ENCODE results near the gene SLC12A8. TPM values are rescaled to one million over a fixed set of nuclear protein-coding genes. Genes with fewer than 3 reads are reported as not detected.
A peak's percentile ranks its signal among the peaks of the same experiment; 100 is the strongest.

Gene SLC12A8
- total and polyA plus RNA-seq, 2 donors from 2014 or later: 5.4 to 29.1 TPM

DNA sequence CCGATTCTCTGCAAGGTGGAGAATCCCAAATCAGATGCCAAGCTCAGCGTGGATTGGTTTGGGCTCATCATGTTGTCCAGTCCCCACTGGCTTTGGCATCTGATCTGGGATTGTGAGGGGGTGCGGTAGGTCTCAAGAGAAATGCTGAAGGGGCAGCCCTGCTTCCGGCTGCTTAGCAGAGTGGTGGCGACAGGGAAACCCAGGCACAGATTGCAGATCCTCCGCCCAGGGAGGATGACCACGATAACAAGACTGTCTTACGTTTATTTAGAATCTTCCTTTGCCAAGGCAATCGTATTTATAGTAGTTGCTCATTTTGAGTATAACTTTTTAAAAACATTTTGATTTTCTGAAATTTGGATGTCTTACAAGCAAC, 61.1 kb downstream of the SLC12A8 start:
- Histone ChIP-seq H3K9me3 (ENCODE audit: control insufficient read depth in 2 of 3, insufficient read depth in 1 of 3, low read length in 3 of 3) (no peaks in the 10 kb centered on the region), H3K4me3 (ENCODE audit: low read length in 3 of 3) (no peak overlapping the region), H3K36me3 (ENCODE audit: control insufficient read depth in 2 of 3, insufficient read depth in 3 of 3, low read length in 3 of 3) (no peaks in the 10 kb centered on the region), H3K4me1 (ENCODE audit: control insufficient read depth in 2 of 3, insufficient read depth in 2 of 3, low read depth in 1 of 3, low read length in 3 of 3) (no peaks in the 10 kb centered on the region), H3K9ac (ENCODE audit: low read length in 3 of 3) (no peak overlapping the region), H3K27ac (ENCODE audit: low read depth in 2 of 2, low read length in 2 of 2) (no peak overlapping the region), H3K27me3 (ENCODE audit: control insufficient read depth, insufficient read depth, low read length) (no peaks in the 10 kb centered on the region)
- TF ChIP-seq, protein P1, sequence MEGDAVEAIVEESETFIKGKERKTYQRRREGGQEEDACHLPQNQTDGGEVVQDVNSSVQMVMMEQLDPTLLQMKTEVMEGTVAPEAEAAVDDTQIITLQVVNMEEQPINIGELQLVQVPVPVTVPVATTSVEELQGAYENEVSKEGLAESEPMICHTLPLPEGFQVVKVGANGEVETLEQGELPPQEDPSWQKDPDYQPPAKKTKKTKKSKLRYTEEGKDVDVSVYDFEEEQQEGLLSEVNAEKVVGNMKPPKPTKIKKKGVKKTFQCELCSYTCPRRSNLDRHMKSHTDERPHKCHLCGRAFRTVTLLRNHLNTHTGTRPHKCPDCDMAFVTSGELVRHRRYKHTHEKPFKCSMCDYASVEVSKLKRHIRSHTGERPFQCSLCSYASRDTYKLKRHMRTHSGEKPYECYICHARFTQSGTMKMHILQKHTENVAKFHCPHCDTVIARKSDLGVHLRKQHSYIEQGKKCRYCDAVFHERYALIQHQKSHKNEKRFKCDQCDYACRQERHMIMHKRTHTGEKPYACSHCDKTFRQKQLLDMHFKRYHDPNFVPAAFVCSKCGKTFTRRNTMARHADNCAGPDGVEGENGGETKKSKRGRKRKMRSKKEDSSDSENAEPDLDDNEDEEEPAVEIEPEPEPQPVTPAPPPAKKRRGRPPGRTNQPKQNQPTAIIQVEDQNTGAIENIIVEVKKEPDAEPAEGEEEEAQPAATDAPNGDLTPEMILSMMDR (IDR thresholded peaks at IDR 0.05; ENCODE audit: borderline replicate concordance, extremely low read depth, insufficient read depth): no peak
- peak in 2 of 5 donors; percentile 45 to 52 for DNase-seq
- no peak for FAIRE-seq
- intact Hi-C loops (cut with DNase I): no loop called here

DNA sequence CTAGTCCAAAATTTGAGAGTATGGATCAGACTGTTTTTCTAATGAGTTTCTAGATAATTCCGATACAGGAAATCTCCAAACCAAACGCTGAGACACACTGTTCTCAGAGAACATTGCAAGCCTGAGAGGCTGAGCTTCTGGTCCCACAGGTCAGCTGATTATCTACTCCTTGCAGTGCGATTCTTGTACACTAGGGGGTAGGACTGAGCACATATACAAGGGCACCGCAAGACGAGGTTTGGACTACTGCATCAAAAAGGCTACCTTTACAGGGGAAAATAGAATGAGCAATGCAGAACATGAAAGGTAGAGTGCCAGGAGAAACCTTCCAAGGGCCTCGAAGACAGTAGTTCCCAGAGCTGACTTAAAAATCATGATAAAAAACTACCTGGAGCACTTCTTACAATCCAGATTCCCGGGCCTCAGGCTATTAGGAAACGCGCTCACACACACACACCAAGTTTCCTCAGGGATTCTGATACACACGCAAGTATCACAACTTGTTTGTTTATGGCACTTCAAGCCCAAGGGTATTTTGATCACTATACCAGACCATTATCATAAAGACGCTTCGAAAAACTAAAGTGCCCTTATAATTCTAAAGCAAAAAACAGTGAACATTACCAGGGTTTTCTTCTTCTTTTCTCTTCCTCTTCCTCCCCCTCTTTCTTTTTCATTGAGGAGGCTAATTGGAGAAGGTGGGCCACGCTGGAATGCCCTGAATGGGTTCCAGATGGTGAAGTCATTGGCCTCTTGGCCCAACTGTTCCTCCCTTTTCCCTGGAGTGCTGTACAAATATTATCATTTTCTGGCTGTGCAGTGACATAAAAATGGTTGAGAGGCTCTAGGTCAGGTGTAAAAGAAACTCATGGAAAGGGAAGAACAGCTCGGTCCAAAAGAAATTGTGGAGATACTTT, 61.8 kb downstream of the SLC12A8 start:
- TF ChIP-seq, protein P1 (IDR thresholded peaks at IDR 0.05; ENCODE audit: borderline replicate concordance, extremely low read depth, insufficient read depth): peak; percentile 53
- H3K27me3 ChIP-seq (ENCODE audit: control insufficient read depth, insufficient read depth, low read length): no peaks in the 10 kb centered on the region
- H3K27ac ChIP-seq (ENCODE audit: low read depth in 2 of 2, low read length in 2 of 2): no peak overlapping the region
- no peak overlapping the region for H3K9ac ChIP-seq (ENCODE audit: low read length in 3 of 3)
- H3K4me3 ChIP-seq (ENCODE audit: low read length in 3 of 3): no peak overlapping the region
- no peaks in the 10 kb centered on the region for H3K36me3 ChIP-seq (ENCODE audit: control insufficient read depth in 2 of 3, insufficient read depth in 3 of 3, low read length in 3 of 3)
- no peaks in the 10 kb centered on the region for H3K9me3 ChIP-seq (ENCODE audit: control insufficient read depth in 2 of 3, insufficient read depth in 1 of 3, low read length in 3 of 3)
- H3K4me1 ChIP-seq (ENCODE audit: control insufficient read depth in 2 of 3, insufficient read depth in 2 of 3, low read depth in 1 of 3, low read length in 3 of 3): no peaks in the 10 kb centered on the region
- DNase-seq (peak in 2 of 5 donors; percentile 47 to 52), FAIRE-seq (no peak)
- intact Hi-C loops (cut with DNase I): no loop called here

DNA sequence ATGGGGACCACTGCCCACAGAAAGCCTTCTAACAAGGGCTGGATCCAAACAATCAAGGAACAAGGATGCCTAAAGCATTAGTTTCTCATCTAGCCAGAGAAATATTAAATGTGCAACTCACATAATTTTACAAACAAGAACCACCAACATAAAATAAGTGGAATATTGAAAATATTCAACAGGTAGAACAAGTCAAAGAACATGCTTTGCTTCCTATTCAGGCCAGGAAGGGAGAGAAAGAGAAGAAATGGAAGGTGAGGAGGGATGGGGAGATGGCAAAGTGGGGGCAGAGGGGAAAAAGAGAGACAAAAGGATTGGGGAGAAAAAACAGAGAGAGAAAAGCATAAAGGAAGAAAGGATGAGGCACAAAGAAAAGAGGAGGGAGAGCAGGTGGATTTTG, 63.1 kb downstream of the SLC12A8 start:
- Histone ChIP-seq H3K27me3 (ENCODE audit: control insufficient read depth, insufficient read depth, low read length) (no peaks in the 10 kb centered on the region), H3K36me3 (ENCODE audit: control insufficient read depth in 2 of 3, insufficient read depth in 3 of 3, low read length in 3 of 3) (no peaks in the 10 kb centered on the region), H3K4me3 (ENCODE audit: low read length in 3 of 3) (no peak overlapping the region), H3K9me3 (ENCODE audit: control insufficient read depth in 2 of 3, insufficient read depth in 1 of 3, low read length in 3 of 3) (no peaks in the 10 kb centered on the region), H3K9ac (ENCODE audit: low read length in 3 of 3) (no peak overlapping the region), H3K4me1 (ENCODE audit: control insufficient read depth in 2 of 3, insufficient read depth in 2 of 3, low read depth in 1 of 3, low read length in 3 of 3) (peaks cover 0 to 3% (median 0%) of the 10 kb centered on the region in 3 donors), H3K27ac (ENCODE audit: low read depth in 2 of 2, low read length in 2 of 2) (no peak overlapping the region)
- intact Hi-C loops (cut with DNase I): no loop called here
- FAIRE-seq: no peak
- TF ChIP-seq, protein P1 (IDR thresholded peaks at IDR 0.05; ENCODE audit: borderline replicate concordance, extremely low read depth, insufficient read depth): no peak
- DNase-seq: no peak

All from kidney (tissue), 14 donors.